Body of pancreas (tissue), 4 donors: ENCODE results near the gene LTBP1.
"Not testable (repeated sequence)": the region's sequence is repeated elsewhere in the genome, so short reads cannot be mapped to it uniquely, and the experiment has no call there.

Source experiments
- POLR2A ChIP-seq, 3 donors: fragments of 450-650 bp; IDR thresholded peaks; one replicate each; pipeline ENCODE4 v1.6.1; 2016; ENCODE audit warnings: antibody characterized with exemption in 3 of 3, mild to moderate bottlenecking in 2 of 3
- TF ChIP-seq, protein P1 (sequence below), 7 experiments: fragments of 450-650 bp in 4 of 7; fragments of 200-600 bp in 3 of 7; sonication (generic) in 3 of 7; IDR thresholded peaks; one replicate each; pipeline ENCODE4 v1.5.1; 2016 to 2019; ENCODE audit warnings: antibody characterized with exemption in 7 of 7

GRCh38 chr2:33052795-33053194 lies 106.0 kb downstream of the LTBP1 start:
- TF ChIP-seq, protein P1, sequence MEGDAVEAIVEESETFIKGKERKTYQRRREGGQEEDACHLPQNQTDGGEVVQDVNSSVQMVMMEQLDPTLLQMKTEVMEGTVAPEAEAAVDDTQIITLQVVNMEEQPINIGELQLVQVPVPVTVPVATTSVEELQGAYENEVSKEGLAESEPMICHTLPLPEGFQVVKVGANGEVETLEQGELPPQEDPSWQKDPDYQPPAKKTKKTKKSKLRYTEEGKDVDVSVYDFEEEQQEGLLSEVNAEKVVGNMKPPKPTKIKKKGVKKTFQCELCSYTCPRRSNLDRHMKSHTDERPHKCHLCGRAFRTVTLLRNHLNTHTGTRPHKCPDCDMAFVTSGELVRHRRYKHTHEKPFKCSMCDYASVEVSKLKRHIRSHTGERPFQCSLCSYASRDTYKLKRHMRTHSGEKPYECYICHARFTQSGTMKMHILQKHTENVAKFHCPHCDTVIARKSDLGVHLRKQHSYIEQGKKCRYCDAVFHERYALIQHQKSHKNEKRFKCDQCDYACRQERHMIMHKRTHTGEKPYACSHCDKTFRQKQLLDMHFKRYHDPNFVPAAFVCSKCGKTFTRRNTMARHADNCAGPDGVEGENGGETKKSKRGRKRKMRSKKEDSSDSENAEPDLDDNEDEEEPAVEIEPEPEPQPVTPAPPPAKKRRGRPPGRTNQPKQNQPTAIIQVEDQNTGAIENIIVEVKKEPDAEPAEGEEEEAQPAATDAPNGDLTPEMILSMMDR (IDR thresholded peaks at IDR 0.05) = not testable (repeated sequence)
- not testable (repeated sequence) for TF ChIP-seq POLR2A (IDR thresholded peaks at IDR 0.05)
